ENCODE data around the gene CADPS.

Gene CADPS

DNA sequence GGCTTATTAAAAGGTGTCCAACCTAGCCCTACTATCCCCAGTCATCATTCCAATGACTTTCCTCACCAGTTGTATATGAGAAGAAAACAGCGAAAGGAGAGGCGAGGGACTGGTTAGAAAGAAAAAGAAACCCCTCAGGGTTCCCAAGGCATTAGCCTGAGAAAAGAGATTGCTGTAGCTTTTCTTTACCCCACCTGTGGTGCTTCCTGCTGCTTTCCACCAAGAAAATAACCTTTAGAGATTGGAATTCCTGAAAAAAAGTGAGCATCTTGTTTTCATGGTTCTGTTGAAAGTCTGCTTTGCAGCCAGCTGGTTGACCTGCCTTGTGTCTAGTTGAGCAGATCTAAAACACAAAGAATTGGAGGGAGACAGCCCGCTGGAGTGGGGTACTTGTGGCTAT lies 196.4 kb downstream of the CADPS start:
- DNase-seq: no peak

DNA sequence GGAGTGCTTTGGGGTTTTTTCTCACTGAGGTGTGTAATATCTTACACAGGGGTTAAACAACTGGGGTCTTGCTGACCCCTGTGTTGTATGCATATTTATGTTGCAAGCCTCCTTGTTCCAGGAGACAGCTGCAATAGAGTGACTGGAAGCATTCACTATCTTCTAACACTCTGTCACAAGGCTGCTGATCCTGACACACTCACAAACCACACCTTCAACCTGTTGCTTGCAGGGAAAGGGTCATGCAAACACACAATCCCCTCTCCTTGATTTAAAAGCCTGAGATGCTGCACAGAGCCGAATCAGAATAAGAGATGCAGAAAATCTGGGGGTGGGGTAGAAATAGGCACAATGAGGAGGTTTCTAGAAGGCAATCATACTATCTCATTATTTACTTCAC lies 197.3 kb downstream of the CADPS start:
- DNase-seq: no peak

DNA sequence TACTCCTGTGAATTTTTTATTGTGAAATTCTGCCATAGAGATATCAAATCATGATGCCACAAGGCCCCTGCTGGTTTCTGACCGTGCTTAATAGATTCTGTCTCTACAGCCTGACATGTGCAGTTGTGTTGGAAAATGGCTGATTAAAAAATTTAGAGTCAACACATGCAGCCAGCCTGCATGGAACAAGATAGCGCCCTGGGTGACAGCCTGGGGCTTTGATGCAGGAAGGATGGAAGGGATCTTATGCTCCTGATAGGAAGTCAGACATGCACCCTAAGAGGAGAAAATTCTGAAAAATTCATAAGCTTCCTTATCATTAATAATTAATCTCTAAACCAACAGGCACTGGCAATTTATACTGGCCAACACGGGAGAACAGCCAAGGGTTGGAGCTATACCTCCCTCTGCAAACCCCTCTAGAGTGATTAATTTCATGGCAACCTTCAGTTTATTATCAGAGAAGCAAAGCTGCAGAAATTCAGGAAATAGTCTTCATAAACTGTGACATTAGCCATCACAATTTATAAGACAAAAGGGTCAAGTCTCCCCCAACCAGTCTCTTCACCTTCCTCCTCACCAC lies 198.4 kb downstream of the CADPS start:
- no peak for DNase-seq

DNA sequence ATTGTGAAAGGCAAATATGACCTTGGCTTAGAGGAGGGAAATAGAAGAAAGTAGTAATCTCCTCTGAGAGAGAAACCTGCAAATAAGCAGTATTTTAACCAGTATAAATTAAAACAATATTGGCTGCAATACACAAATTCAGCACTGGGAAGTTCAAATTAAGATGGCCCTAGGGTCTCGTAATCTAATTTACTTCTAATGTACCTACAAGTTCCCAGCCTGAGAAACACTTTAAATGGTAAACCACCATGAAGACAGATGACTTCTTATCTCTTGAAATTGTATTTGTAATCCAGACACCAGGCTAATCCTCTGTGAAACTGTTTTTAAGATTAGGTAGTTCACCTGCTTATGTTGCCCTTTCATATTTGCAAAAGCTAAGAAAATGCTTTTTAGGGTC lies 199.7 kb downstream of the CADPS start:
- DNase-seq: no peak

DNA sequence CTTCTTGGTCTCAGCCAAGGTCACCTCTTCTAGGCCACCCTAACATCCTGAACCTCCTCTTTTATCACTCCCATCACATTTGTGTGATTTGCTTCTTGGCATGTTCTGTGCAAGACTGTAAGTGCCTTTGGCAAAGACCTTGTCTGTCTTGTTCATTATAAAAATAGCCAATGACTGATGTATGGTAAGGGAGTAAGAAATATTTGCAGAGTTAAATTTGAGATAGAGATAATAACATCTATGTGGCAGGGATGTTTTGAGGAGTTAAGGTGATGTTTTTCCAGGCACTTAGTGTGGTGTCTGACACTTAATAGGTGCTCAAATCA lies 202.3 kb downstream of the CADPS start:
- no peak for DNase-seq

DNA sequence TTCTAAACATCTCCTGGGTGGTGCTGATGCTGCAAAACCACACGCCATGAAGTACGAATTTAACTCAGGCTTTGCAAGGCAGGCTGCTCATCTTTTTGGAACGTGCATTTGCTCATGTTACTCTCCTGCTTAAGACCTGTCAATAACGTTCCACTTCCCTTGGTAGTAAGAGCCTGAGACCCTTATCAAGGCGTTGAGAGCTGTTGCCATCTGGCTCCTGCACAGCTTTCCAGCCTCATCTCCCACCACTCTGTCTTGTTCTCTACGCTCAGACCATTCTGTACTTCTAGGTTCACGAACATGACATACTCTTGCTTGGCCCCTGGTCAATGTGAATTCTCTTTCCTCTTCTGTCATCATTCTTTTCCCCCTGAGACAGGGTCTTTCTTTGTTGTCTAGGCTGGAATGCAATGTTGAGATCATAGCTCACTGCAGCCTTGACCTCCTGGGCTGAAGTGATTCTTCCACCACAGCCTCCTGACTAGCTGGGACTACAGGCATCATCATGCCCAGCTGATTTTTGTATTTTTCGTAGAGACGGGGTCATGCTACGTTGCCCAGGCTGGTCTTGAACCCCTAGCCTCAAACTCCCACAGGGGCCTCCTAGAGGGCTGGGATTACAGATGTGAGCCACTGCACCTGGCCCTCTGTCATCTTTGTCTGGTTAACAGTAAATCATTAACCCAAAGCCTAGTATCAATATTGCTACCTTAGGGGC lies 202.8 kb downstream of the CADPS start:
- DNase-seq: no peak

DNA sequence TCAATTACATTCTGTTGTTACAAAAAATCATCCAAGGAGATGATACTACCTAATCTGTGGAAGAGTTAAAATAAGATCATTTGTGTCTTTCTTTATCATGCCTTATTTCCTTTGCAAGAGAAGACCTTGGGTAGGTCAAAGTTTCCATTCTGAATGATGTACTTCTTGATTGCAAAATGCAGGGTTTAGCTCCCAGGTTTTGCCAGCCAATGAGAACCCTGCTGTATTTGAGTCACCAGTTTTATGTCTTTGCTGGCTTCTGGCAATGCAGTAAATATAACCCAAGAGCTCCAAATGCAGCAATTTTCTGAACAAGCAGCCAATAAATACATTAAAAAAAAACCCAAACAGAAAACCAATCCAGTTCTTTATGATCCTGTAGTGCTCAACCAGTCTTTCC lies 204.9 kb downstream of the CADPS start:
- DNase-seq: no peak

DNA sequence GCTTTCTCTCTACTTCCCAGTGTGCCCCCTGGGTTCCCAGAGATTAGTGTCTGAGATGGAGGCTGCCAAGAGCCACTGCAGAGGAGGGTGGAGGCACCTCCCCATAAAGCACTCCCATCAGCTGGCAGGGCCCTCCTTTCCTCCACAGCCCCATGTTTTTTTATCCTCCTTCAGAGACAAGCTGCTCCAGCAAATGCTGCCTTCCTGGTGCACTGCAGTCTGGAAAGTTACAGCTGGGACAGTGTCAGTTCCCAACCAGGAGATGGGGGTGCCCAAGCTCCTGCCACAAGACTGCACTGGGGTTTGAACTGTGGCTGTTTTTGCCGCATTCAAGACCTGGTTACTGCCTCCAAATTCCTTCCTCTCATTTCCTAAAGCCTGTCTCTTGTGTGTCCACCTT lies 206.1 kb downstream of the CADPS start:
- DNase-seq: no peak

DNA sequence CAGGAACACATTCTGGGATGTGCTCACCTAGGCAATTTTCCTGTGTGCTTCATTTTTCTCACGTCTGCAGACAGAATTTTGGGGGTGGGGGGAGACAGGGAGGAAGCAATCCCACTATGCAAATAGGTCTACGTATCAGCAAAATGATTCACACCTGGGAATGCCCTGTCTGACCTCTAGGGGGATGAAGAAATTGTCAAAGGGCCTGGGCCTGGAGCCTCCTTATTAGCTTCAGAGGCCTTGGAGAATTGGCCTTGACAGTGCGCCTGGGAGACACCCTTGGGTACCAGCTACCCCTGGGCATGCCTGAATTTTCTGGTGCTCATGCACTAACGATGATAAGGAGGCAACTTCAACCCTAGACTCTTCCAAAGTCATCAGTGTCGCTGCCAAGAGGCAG lies 207.5 kb downstream of the CADPS start:
- DNase-seq: no peak

DNA sequence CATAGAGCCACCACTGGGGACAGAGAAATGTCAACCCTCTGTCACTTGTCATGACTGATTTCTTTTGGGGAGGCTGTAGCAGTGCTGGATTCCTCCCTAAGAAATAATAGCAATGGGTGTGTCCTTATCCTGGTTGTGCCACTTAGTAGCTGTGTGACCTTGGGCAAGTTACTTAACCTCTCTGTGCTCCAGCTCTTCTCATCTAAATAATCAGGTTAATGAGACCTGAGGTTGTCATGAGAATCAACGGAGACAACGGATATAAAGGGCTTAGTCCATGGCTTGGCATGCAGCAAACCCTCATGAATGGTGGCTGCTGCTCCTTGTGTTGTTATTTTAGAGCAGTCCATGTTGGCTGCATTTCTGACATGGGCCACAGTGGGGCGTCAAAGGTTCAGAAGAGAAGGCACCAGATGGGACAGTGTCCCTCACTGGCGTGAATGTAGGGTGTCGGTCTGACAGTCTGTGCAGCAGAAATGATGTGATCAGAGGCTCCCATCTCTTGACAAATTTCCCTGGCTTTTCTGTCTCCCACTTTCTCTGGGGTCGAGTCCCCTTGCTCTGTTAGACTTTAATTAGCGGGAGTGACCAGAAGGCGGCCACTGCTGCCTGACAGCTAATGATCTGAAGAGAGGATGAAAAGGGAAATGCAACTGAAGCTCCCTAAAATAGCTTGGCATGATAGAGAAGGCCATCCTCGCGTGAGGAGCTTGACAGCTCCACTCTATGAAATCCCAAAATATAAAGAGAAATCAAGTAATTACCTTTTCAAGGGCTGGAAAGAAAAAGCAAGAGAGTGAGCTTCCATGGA lies 209.4 kb downstream of the CADPS start:
- DNase-seq: peak; percentile 28

DNA sequence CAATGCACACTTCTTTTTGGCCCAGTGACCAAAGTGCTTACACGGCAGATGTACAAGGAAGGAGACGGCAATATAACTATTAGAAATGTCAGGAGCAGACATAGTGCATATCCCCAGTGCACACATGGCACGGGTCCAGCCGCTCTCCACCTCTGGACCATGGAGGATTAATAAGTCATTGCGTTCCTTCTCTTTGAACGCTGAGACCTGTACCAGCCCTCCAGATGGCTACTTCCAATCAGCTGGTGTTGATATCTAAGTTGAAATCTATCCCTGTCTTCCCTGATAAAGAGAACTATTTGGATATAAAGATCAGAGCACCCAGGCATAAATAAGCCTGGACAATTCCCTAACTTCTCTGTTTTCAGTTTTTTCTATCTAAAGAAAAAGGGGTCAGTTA lies 212.5 kb downstream of the CADPS start:
- no peak for DNase-seq

DNA sequence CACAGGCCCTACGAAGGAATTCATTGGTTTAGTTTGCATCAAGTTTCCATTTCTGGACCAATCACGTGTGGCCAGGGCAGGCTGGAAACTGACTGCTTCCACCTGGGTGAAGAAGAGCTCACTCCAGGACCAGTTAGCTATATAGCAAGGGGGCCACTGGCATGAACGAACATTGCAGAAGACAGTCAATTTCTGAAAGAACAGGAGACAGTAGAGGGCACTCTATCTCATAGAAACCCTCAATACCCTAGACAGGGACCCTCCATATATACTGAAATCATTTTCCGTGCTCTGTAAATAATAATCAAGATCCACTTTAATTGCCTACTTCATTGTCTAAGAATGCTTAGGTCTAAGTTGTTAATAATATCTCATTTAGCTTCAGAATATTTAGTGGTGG lies 215.6 kb downstream of the CADPS start:
- no peak for DNase-seq

DNA sequence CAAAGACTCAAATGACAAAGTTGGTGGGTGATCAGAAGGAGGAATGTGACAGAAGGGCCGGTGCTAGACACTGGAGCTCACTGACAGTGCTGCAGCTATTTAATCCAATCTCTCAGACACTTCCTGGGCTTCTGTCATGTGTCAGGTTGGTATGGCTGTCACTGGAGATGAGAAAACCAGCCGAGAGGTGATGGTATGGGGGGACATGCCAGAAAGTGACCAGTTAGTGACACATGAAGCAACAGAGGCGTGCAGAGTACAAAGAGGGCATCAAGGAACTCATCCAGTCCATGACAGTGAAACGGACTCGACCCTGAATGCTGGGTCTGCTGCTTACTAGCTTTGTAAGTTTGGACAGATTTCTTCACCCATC lies 219.5 kb downstream of the CADPS start:
- no peak for DNase-seq

DNA sequence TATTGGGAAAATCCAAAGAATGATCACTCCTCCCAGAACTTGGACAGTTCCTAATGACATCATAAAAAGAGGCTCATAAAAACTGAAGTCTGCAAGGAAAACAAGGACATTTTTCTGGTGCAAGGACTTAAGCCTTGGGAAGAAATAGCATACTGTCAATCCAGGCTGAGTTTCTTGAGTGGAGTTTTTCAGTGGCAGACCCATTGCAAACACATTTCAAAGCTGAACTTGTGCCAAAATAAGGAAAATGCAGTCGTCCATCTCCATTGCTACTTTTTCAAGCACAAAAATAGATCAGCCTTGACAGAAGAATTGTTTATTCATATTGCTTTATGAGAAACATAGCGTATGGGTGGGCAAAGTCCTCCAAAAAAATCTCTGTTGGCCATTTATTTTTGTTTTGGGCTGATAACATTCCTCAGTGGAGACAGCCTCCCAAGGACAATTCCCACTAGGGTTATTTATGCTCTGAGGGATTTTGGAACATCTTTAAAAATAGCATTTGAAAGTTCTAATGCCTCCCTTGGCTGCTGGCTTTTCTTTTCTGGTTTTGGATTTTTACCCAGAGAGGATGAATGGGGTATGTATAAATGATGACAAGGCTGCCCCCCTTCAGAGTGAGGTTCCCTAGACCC lies 220.0 kb downstream of the CADPS start:
- DNase-seq: no peak

DNA sequence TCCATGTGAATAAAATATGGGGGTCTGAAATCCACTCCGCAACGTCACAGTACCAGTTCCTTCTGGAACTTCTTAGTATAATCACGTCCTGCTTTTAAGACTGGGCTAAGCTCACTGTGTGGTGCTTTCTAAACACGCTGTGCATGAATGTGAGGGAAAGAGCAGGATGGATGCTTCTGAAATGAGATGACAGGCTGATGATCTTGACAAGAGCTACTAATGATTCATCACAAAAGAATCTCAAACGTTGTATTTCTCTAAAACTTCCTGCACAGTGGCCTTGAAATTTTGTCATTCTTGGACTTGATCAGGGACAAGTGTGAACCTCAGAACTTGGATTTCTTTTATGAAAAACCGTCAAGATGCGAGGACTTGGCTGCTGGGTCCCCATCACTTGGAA lies 221.4 kb downstream of the CADPS start:
- no peak for DNase-seq

DNA sequence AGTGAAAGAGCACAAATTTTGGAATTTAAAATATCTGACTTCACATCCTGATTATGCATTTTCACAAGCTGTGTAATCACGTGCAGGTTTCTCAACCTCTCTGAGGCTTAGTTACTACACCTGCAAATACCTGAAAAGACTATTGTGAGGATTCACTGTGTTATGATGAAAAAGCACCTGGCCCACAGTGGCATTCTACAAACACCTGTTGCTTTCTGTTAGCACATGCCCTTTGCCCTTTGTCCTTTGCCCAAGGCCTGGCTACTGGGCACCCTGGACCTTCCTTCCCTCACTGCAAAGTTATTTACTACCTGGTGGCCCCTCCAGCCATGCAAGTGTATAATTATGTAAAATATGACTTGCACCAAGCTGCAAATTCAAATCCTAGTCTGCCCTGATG lies 227.5 kb downstream of the CADPS start:
- no peak for DNase-seq

DNA sequence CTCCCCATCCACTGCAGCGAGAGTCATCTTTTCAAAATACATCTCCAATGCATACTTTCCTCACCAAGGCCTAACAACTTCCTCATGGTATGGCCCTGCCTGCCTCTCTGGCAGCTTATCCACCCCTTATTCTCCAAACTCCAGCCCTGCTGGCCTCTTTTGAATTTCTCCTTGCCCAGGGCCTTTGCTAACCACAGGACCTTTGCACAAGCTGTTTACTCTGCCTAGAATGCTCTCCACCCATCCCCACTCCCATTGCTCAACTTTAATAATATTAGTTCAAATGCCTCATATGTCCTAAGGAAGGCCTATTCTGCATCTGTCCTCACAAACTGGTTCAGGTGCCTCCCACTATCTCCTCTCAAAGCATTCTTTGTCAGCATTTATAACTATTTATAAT lies 230.7 kb downstream of the CADPS start:
- DNase-seq: no peak

DNA sequence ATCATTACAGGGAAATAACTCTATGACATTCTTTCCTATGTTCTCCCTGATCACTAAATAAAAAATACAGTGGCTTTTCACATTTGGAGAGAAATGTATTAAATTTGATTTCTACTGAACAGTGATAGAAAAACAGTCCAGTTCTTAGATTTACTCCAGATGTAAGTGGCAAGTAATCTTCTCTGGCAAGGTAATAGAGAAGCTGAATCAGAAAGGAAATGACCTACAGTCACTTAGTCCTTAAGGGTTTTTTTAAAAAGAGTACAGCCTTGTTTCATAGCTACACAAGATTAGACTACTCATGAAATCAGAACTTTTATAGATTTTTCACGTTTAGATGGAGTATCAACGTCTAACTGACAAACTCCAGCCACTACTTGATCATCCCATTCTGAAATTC lies 236.9 kb downstream of the CADPS start:
- DNase-seq: no peak

DNA sequence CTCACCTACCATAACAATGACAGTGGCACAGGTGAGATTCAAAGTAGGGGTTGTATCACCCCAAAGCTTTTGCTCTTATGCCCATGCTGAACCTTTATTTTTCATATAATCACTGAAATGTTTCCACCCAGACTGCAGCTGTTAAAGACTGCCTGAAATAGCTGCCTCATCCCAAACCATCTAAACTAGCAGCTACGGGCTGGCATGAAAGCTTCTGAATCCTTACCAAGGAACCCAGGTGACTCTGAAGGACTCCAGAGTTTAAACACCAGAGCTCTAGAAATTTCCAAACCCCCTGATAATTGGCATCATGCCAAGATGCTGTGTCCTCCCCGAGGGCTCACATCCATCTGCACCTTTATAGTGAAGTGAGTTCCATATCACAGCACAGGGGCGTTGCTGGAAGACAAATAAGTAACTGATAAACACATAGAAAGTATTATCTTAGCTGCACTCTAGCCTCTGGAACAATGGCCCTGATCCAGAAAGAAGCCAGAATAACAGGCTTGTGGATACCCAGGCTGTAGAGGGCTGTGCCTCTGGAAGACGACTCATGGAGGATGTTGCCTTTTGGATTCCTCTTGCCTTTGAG lies 238.9 kb downstream of the CADPS start:
- no peak for DNase-seq

DNA sequence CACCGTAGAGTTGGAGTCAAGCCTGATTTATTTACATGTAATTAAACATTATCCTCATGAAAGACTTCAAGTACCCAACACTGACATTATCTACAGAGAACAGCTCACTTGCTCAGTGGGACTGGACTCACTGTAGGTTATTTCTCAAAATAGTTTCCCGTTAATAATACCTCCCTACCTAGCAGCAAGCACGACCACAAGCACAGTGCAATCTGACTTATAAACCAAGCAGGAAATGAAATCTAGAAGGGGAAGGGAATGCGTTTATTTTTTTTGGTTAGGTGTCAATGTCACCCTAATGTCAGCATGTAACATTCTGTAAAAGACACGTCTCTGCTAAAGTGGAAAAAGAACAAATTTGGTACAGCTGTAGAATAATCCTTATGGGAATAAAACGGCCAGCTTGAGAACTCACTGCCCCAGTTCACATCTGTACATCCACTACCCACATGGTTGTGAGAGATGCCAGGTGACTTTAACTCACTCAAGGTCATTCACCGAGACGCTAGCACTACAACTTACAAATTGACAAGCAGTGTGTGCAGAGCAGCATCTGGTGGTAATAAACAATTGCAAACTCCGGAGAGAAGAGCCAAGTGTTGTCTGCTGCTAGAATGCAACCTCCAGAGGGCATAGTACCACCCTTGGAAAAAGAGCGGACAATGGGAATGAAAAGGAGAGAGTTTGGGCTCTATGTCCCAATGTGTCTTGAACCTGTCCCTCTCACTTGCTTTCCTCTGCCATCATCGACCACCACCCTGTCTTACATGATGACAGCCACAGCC lies 242.5 kb downstream of the CADPS start:
- no peak for DNase-seq

DNA sequence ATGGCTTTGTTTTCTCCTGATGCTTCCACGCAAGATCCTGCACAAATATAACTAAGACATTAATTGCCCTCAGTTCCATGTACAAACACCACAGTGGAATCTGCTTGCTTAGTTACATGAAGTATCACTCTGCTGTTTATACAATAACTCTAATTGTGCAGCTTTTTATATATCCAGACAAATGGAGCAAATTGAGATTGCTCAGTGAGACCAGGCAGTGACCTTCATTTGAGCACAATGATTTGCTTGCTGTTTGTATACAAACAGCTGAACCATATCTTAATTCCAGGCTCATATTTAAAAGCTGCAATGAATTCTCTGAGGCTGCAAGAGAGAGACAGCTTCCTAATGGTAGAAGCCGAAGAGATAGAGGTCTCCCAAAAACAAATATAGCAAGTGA lies 243.7 kb downstream of the CADPS start:
- peak; percentile 22 for DNase-seq

DNA sequence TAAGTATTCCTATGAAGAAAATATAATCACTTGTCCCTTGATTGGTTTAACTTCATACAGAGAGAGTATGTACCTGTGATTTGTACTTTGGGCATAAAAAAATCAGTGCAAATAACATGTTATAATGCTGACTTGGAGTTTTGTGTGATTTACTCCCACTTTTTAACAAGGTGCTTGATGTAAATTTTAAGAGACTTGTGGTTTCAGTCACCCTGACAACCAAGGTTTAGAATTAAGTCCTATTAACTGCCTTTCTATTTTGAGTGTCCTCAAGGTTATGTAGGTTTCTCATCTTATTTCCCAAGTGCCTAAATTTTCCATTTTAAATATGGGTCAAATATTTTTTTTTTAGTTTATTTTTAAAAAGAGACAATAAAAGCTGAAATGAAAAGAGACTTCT lies 244.6 kb downstream of the CADPS start:
- DNase-seq: no peak

DNA sequence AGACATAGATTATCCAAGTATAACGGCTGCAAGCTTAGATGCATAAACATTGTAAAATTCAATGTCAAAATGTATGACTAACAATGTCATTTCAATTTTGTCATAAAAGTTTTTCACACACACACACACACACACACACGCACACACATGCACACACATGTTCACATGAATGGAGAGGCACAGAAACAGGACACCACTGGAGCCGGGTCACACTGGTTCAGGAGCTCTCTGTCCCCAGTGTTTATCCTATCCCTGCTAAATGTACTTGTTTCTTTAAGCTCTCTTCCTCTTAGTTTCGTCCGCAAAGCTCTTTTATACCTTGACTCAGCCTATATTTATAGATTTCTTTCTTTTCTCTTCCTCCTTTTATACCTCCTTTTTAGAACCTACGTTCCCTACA lies 249.9 kb downstream of the CADPS start:
- DNase-seq: no peak

All from COR-L47 (cell line).